ENCODE results near the gene FOXN3.
"Not testable (repeated sequence)": the region's sequence is repeated elsewhere in the genome, so short reads cannot be mapped to it uniquely, and the experiment has no call there.

FOXN3 gene

GRCh38 chr14:89128311-89129026, 288.6 kb downstream of the FOXN3 start:
- FAIRE-seq (no peak), DNase-seq (ENCODE audit: insufficient read length, low spot score) (no peak)
- TF ChIP-seq POLR2A (IDR thresholded peaks at IDR 0.05; ENCODE audit: low read depth, low read length): no peak

GRCh38 chr14:89126461-89126860, 290.6 kb downstream of the FOXN3 start:
- no peak for DNase-seq (ENCODE audit: insufficient read length, low spot score)
- FAIRE-seq: no peak

GRCh38 chr14:89125216-89125615, 291.8 kb downstream of the FOXN3 start:
- TF ChIP-seq POLR2A (IDR thresholded peaks at IDR 0.05; ENCODE audit: low read depth, low read length): no peak
- DNase-seq (ENCODE audit: insufficient read length, low spot score): no peak
- no peak for FAIRE-seq

More at GRCh38 chr14:89126461-89126860, 290.6 kb downstream of the FOXN3 start:
- no peak for TF ChIP-seq POLR2A (IDR thresholded peaks at IDR 0.05; ENCODE audit: low read depth, low read length)

GRCh38 chr14:89123851-89124250, 293.2 kb downstream of the FOXN3 start:
- no peak for DNase-seq (ENCODE audit: insufficient read length, low spot score)
- no peak for TF ChIP-seq POLR2A (IDR thresholded peaks at IDR 0.05; ENCODE audit: low read depth, low read length)
- no peak for FAIRE-seq

- FAIRE-seq: no peak
- DNase-seq (ENCODE audit: insufficient read length, low spot score): no peak
- TF ChIP-seq POLR2A (IDR thresholded peaks at IDR 0.05; ENCODE audit: low read depth, low read length): no peak
These were observed 293.8 kb downstream of the FOXN3 start for GRCh38 chr14:89123215-89123614.

GRCh38 chr14:89121968-89122620, 294.9 kb downstream of the FOXN3 start:
- FAIRE-seq: no peak
- no peak for DNase-seq (ENCODE audit: insufficient read length, low spot score)
- no peak for TF ChIP-seq POLR2A (IDR thresholded peaks at IDR 0.05; ENCODE audit: low read depth, low read length)

GRCh38 chr14:89117012-89117411, 300.0 kb downstream of the FOXN3 start:
- FAIRE-seq (no peak), DNase-seq (ENCODE audit: insufficient read length, low spot score) (no peak)
- no peak for TF ChIP-seq POLR2A (IDR thresholded peaks at IDR 0.05; ENCODE audit: low read depth, low read length)

- TF ChIP-seq POLR2A (IDR thresholded peaks at IDR 0.05; ENCODE audit: low read depth, low read length): no peak
- no peak for FAIRE-seq
- DNase-seq (ENCODE audit: insufficient read length, low spot score): no peak
These were observed 302.9 kb downstream of the FOXN3 start for GRCh38 chr14:89114109-89114508.

- DNase-seq (ENCODE audit: insufficient read length, low spot score) (no peak), FAIRE-seq (no peak)
- TF ChIP-seq POLR2A (IDR thresholded peaks at IDR 0.05; ENCODE audit: low read depth, low read length): no peak
These were observed 304.3 kb downstream of the FOXN3 start for GRCh38 chr14:89112720-89113119.

- FAIRE-seq; DNase-seq (ENCODE audit: insufficient read length, low spot score): not testable (repeated sequence)
These were observed 305.1 kb downstream of the FOXN3 start for GRCh38 chr14:89111766-89112543.

- not testable (repeated sequence) for DNase-seq (ENCODE audit: insufficient read length, low spot score); FAIRE-seq
These were observed 305.8 kb downstream of the FOXN3 start for GRCh38 chr14:89111232-89111631.

GRCh38 chr14:89110110-89110509, 306.9 kb downstream of the FOXN3 start:
- no peak for TF ChIP-seq POLR2A (IDR thresholded peaks at IDR 0.05; ENCODE audit: low read depth, low read length)
- DNase-seq (ENCODE audit: insufficient read length, low spot score): no peak
- no peak for FAIRE-seq

GRCh38 chr14:89108608-89109007, 308.4 kb downstream of the FOXN3 start:
- no peak for TF ChIP-seq POLR2A (IDR thresholded peaks at IDR 0.05; ENCODE audit: low read depth, low read length)
- FAIRE-seq: no peak

GRCh38 chr14:89107626-89108025, 309.4 kb downstream of the FOXN3 start:
- TF ChIP-seq POLR2A (IDR thresholded peaks at IDR 0.05; ENCODE audit: low read depth, low read length): no peak
- FAIRE-seq: no peak
- DNase-seq (ENCODE audit: insufficient read length, low spot score): no peak

More at GRCh38 chr14:89108608-89109007, 308.4 kb downstream of the FOXN3 start:
- DNase-seq (ENCODE audit: insufficient read length, low spot score): no peak
